Activated naive CD8-positive, alpha-beta T cell treated with anti-CD3 and anti-CD28 coated beads, Interleukin-2, amount 50 U/mL, for 24 hours (primary cell): ENCODE measurements around the gene ESPNL.

ENCODE experiments used
- ATAC-seq: fragments of 150-1000 bp; cut with Tn5 transposase; one replicate; pipeline ENCODE4 v1.10.0; 2021
- DNase-seq: peaks from one replicate; pipeline ENCODE4 v3.0.0; 2021
- H3K27ac Mint-ChIP-seq: one replicate; pipeline ENCODE4 v1.8.0; 2021; ENCODE audit warnings: mild to moderate bottlenecking, mixed read lengths
- H3K27me3 Mint-ChIP-seq: one replicate; pipeline ENCODE4 v1.8.0; 2021; ENCODE audit warnings: mixed read lengths
- H3K36me3 Mint-ChIP-seq: one replicate; pipeline ENCODE4 v1.8.0; 2021; ENCODE audit warnings: low read depth, mixed read lengths
- H3K4me1 Mint-ChIP-seq: one replicate; pipeline ENCODE4 v1.8.0; 2021; ENCODE audit warnings: mixed read lengths
- H3K4me3 Mint-ChIP-seq: one replicate; pipeline ENCODE4 v1.8.0; 2021; ENCODE audit warnings: mild to moderate bottlenecking, moderate library complexity, mixed read lengths
- H3K9me3 Mint-ChIP-seq: one replicate; pipeline ENCODE4 v1.8.0; 2021; ENCODE audit warnings: mixed read lengths

Gene ESPNL

GRCh38 chr2:238122287-238123217, 22.4 kb downstream of the ESPNL start:
- H3K4me1 Mint-ChIP-seq, result no peaks in the 10 kb centered on the region
- peaks cover 4% of the 10 kb centered on the region for H3K27me3 Mint-ChIP-seq
- no peak overlapping the region for H3K27ac Mint-ChIP-seq
- no peak overlapping the region for H3K4me3 Mint-ChIP-seq
- no peaks in the 10 kb centered on the region for H3K36me3 Mint-ChIP-seq
- no peak for DNase-seq
- ATAC-seq, result no peak
- no peaks in the 10 kb centered on the region for H3K9me3 Mint-ChIP-seq

GRCh38 chr2:238123218-238123971, 23.3 kb downstream of the ESPNL start:
- Mint-ChIP-seq H3K27me3 (no peaks in the 10 kb centered on the region), H3K9me3 (no peaks in the 10 kb centered on the region), H3K4me3 (no peak overlapping the region), H3K4me1 (no peaks in the 10 kb centered on the region), H3K36me3 (no peaks in the 10 kb centered on the region), H3K27ac (no peak overlapping the region)
- ATAC-seq (no peak), DNase-seq (no peak)

GRCh38 chr2:238123991-238124470, 23.9 kb downstream of the ESPNL start:
- no peak overlapping the region for H3K27ac Mint-ChIP-seq
- H3K36me3 Mint-ChIP-seq, result no peaks in the 10 kb centered on the region
- H3K9me3 Mint-ChIP-seq, result no peaks in the 10 kb centered on the region
- DNase-seq, result no peak
- H3K27me3 Mint-ChIP-seq, result no peaks in the 10 kb centered on the region
- ATAC-seq, result no peak
- H3K4me1 Mint-ChIP-seq, result no peaks in the 10 kb centered on the region
- H3K4me3 Mint-ChIP-seq, result no peak overlapping the region

- ATAC-seq (no peak), DNase-seq (no peak)
- no peaks in the 10 kb centered on the region for H3K27me3 Mint-ChIP-seq
- no peaks in the 10 kb centered on the region for H3K36me3 Mint-ChIP-seq
- H3K9me3 Mint-ChIP-seq, result no peaks in the 10 kb centered on the region
- no peaks in the 10 kb centered on the region for H3K4me1 Mint-ChIP-seq
- no peak overlapping the region for H3K4me3 Mint-ChIP-seq
- no peak overlapping the region for H3K27ac Mint-ChIP-seq
These were observed 24.5 kb downstream of the ESPNL start for GRCh38 chr2:238124488-238125126.

GRCh38 chr2:238125127-238125885, 25.2 kb downstream of the ESPNL start:
- Mint-ChIP-seq H3K9me3 (no peaks in the 10 kb centered on the region), H3K27ac (no peak overlapping the region), H3K36me3 (no peaks in the 10 kb centered on the region), H3K27me3 (no peaks in the 10 kb centered on the region), H3K4me3 (no peak overlapping the region), H3K4me1 (no peaks in the 10 kb centered on the region)
- ATAC-seq (no peak), DNase-seq (no peak)

- Mint-ChIP-seq H3K4me1 (no peaks in the 10 kb centered on the region), H3K27me3 (no peaks in the 10 kb centered on the region), H3K9me3 (no peaks in the 10 kb centered on the region), H3K4me3 (no peak overlapping the region), H3K36me3 (no peaks in the 10 kb centered on the region), H3K27ac (no peak overlapping the region)
- DNase-seq (no peak), ATAC-seq (no peak)
These were observed 26.2 kb downstream of the ESPNL start for GRCh38 chr2:238126338-238126737.

- Mint-ChIP-seq H3K4me1 (no peaks in the 10 kb centered on the region), H3K36me3 (no peaks in the 10 kb centered on the region), H3K4me3 (no peak overlapping the region), H3K27ac (no peak overlapping the region), H3K9me3 (no peaks in the 10 kb centered on the region), H3K27me3 (no peaks in the 10 kb centered on the region)
- no peak for ATAC-seq
- DNase-seq, result no peak
These were observed 26.6 kb downstream of the ESPNL start for GRCh38 chr2:238126775-238127164.

GRCh38 chr2:238127165-238128060, 27.3 kb downstream of the ESPNL start:
- peak; percentile 20 for DNase-seq
- Mint-ChIP-seq H3K27ac (no peak overlapping the region), H3K4me3 (no peak overlapping the region), H3K36me3 (no peaks in the 10 kb centered on the region), H3K4me1 (no peaks in the 10 kb centered on the region), H3K9me3 (no peaks in the 10 kb centered on the region), H3K27me3 (no peaks in the 10 kb centered on the region)
- ATAC-seq, result no peak

- no peak for DNase-seq
- H3K4me3 Mint-ChIP-seq, result no peak overlapping the region
- H3K36me3 Mint-ChIP-seq, result no peaks in the 10 kb centered on the region
These were observed 27.9 kb downstream of the ESPNL start for GRCh38 chr2:238128061-238128440.

GRCh38 chr2:238128534-238129001, 28.4 kb downstream of the ESPNL start:
- Mint-ChIP-seq H3K36me3 (no peaks in the 10 kb centered on the region), H3K4me1 (no peaks in the 10 kb centered on the region), H3K9me3 (no peaks in the 10 kb centered on the region), H3K27ac (no peak overlapping the region), H3K27me3 (no peaks in the 10 kb centered on the region), H3K4me3 (no peak overlapping the region)
- ATAC-seq, result no peak
- no peak for DNase-seq

More at GRCh38 chr2:238128061-238128440, 27.9 kb downstream of the ESPNL start:
- Mint-ChIP-seq H3K27me3 (no peaks in the 10 kb centered on the region), H3K9me3 (no peaks in the 10 kb centered on the region), H3K27ac (no peak overlapping the region), H3K4me1 (no peaks in the 10 kb centered on the region)
- ATAC-seq, result no peak

GRCh38 chr2:238129166-238130010, 29.2 kb downstream of the ESPNL start:
- ATAC-seq, result no peak
- Mint-ChIP-seq H3K9me3 (no peaks in the 10 kb centered on the region), H3K4me1 (no peaks in the 10 kb centered on the region), H3K4me3 (no peak overlapping the region), H3K27me3 (no peaks in the 10 kb centered on the region), H3K36me3 (no peaks in the 10 kb centered on the region), H3K27ac (no peak overlapping the region)
- no peak for DNase-seq

- Mint-ChIP-seq H3K4me3 (no peak overlapping the region), H3K27ac (no peak overlapping the region), H3K27me3 (no peaks in the 10 kb centered on the region), H3K36me3 (no peaks in the 10 kb centered on the region), H3K9me3 (no peaks in the 10 kb centered on the region), H3K4me1 (no peaks in the 10 kb centered on the region)
- no peak for ATAC-seq
- DNase-seq, result no peak
These were observed 30.1 kb downstream of the ESPNL start for GRCh38 chr2:238130111-238130695.
